ENCODE measurements around the gene EIF3F. TPM values are rescaled to one million over a fixed set of nuclear protein-coding genes. Genes with fewer than 3 reads are reported as not detected.

Gene EIF3F
- total and polyA plus RNA-seq, 2 of the 13 experiments (the other 11 are each of a cell fraction or from before 2014, with no cell fraction given) = 109 to 191 TPM

DNA sequence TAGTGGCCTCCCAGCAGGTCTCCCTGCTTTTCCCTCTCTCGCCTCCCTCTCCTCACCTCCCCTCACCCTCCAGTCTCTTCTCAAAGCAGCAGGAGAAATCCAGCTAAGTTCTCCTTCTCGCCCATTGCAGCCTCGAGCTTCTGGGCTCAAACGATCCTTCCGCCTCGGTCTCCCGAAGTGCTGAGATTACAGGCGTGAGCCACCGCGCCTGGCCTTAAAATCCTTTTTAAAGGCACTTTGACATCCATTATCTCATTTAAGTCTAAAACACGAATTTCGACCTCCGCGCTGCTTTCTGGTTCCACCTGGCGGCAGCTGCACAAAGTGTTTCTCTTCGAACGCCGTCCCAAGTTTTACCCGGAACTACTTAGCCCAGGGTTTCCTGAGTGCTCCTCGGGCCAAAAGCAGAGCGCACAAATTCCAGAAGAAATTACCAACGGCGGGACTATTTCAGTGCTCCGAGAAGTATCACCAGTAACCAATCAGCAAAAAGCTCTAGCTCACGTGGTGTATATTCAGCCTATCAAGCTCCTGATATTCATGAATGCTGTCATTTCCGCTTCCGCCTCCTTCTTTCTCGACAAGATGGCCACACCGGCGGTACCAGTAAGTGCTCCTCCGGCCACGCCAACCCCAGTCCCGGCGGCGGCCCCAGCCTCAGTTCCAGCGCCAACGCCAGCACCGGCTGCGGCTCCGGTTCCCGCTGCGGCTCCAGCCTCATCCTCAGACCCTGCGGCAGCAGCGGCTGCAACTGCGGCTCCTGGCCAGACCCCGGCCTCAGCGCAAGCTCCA lies at the start of gene EIF3F (continued):
- TF ChIP-seq PHF8 (CRISPR knock-in tag; IDR thresholded peaks at IDR 0.05) (peak; percentile 84), ATF2 (CRISPR knock-in tag; IDR thresholded peaks at IDR 0.05) (peak; percentile 78), ETV5 (CRISPR knock-in tag; IDR thresholded peaks at IDR 0.05; ENCODE audit: borderline replicate concordance) (peak; percentile 34; the same call in 1 of the 2 replicates), SRSF4 (IDR thresholded peaks at IDR 0.05; ENCODE audit: low read depth, low read length, poor library complexity, severe bottlenecking) (no peak), BCL6 (CRISPR knock-in tag; IDR thresholded peaks at IDR 0.05) (0 out of 2 replicates have a peak, but pooled peaks have one; percentile 9), ZNF430 (CRISPR knock-in tag; IDR thresholded peaks at IDR 0.05) (peak; percentile 81), RAD51 (IDR thresholded peaks at IDR 0.05; ENCODE audit: borderline replicate concordance) (peak; percentile 69), PAWR (CRISPR knock-in tag; IDR thresholded peaks at IDR 0.05; ENCODE audit: borderline replicate concordance) (0 out of 2 replicates have a peak, but pooled peaks have one; percentile 39), GABPA (IDR thresholded peaks at IDR 0.05; ENCODE audit: low read depth, low read length) (peak; percentile 71), GABPA (CRISPR knock-in tag; IDR thresholded peaks at IDR 0.05; ENCODE audit: low read depth) (peak; percentile 96), XRCC5 (optimal IDR thresholded peaks at IDR 0.05; ENCODE audit: low read length) (peak; percentile 99), SP4 (CRISPR knock-in tag; IDR thresholded peaks at IDR 0.05) (peak; percentile 22; the same call in 1 of the 2 replicates), ZNF382 (CRISPR knock-in tag; IDR thresholded peaks at IDR 0.05; ENCODE audit: borderline replicate concordance) (no peak), E2F5 (CRISPR knock-in tag; conservative IDR thresholded peaks at IDR 0.05) (peak; percentile 88), ZNF441 (CRISPR knock-in tag; IDR thresholded peaks at IDR 0.05; ENCODE audit: borderline replicate concordance) (peak; percentile 56; the same call in 1 of the 2 replicates), ZNF556 (CRISPR knock-in tag; IDR thresholded peaks at IDR 0.05; ENCODE audit: borderline replicate concordance) (peak; percentile 84; the same call in 1 of the 2 replicates), ZNF33B (CRISPR knock-in tag; IDR thresholded peaks at IDR 0.05) (no peak), FUBP1 (CRISPR knock-in tag; IDR thresholded peaks at IDR 0.05; ENCODE audit: borderline replicate concordance) (no peak), ELF1 (CRISPR knock-in tag; IDR thresholded peaks at IDR 0.05) (peak; percentile 72), MAFF (IDR thresholded peaks at IDR 0.05; ENCODE audit: low read depth, low read length) (peak; percentile 35; the same call in 1 of the 2 replicates)
- TF ChIP-seq, protein P1, sequence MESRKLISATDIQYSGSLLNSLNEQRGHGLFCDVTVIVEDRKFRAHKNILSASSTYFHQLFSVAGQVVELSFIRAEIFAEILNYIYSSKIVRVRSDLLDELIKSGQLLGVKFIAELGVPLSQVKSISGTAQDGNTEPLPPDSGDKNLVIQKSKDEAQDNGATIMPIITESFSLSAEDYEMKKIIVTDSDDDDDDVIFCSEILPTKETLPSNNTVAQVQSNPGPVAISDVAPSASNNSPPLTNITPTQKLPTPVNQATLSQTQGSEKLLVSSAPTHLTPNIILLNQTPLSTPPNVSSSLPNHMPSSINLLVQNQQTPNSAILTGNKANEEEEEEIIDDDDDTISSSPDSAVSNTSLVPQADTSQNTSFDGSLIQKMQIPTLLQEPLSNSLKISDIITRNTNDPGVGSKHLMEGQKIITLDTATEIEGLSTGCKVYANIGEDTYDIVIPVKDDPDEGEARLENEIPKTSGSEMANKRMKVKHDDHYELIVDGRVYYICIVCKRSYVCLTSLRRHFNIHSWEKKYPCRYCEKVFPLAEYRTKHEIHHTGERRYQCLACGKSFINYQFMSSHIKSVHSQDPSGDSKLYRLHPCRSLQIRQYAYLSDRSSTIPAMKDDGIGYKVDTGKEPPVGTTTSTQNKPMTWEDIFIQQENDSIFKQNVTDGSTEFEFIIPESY (CRISPR knock-in tag; IDR thresholded peaks at IDR 0.05) = peak; percentile 69
- TF ChIP-seq, protein P2, sequence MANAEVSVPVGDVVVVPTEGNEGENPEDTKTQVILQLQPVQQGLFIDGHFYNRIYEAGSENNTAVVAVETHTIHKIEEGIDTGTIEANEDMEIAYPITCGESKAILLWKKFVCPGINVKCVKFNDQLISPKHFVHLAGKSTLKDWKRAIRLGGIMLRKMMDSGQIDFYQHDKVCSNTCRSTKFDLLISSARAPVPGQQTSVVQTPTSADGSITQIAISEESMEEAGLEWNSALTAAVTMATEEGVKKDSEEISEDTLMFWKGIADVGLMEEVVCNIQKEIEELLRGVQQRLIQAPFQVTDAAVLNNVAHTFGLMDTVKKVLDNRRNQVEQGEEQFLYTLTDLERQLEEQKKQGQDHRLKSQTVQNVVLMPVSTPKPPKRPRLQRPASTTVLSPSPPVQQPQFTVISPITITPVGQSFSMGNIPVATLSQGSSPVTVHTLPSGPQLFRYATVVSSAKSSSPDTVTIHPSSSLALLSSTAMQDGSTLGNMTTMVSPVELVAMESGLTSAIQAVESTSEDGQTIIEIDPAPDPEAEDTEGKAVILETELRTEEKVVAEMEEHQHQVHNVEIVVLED (CRISPR knock-in tag; IDR thresholded peaks at IDR 0.05; ENCODE audit: borderline replicate concordance) = peak; percentile 42; the same call in 1 of the 2 replicates

Measured in HepG2 (cell line).